ENCODE results near the gene RAD51B.

DNA sequence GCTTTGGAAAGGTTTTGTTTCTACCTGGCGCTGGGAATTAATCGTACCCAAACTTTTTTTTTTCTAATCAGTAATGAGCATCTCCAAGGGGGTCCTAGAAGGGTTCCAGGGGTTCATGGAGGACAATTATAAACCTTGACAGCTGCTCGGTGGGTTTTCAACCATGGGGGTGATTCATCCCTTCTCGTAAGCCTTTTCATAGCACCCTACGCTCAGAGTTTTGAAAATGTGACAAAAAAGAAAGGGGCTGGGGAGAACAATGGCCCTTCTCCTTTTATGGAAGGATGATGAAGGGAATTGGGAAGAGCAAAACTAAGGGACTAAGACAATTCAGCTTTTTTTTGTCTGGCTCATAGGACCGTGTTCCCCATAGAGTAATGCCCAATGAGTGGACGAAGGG, 776.6 kb downstream of the RAD51B start:
- TF ChIP-seq, protein P1, sequence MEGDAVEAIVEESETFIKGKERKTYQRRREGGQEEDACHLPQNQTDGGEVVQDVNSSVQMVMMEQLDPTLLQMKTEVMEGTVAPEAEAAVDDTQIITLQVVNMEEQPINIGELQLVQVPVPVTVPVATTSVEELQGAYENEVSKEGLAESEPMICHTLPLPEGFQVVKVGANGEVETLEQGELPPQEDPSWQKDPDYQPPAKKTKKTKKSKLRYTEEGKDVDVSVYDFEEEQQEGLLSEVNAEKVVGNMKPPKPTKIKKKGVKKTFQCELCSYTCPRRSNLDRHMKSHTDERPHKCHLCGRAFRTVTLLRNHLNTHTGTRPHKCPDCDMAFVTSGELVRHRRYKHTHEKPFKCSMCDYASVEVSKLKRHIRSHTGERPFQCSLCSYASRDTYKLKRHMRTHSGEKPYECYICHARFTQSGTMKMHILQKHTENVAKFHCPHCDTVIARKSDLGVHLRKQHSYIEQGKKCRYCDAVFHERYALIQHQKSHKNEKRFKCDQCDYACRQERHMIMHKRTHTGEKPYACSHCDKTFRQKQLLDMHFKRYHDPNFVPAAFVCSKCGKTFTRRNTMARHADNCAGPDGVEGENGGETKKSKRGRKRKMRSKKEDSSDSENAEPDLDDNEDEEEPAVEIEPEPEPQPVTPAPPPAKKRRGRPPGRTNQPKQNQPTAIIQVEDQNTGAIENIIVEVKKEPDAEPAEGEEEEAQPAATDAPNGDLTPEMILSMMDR (conservative IDR thresholded peaks at IDR 0.05 in 1 of 2, IDR thresholded peaks at IDR 0.05 in 1 of 2; ENCODE audit: low read depth in 1 of 2, low read length in 2 of 2), result no peak
- TF ChIP-seq EZH2 (IDR thresholded peaks at IDR 0.05; ENCODE audit: low read length, missing control alignments), result no peak
